ENCODE results near the gene EPN2. TPM values are rescaled to one million over a fixed set of nuclear protein-coding genes. Genes with fewer than 3 reads are reported as not detected.
A peak's percentile ranks its signal among the peaks of the same experiment; 100 is the strongest.
"Not testable (repeated sequence)": the region's sequence is repeated elsewhere in the genome, so short reads cannot be mapped to it uniquely, and the experiment has no call there.

The EPN2 gene
- total RNA-seq, 4 donors from 2014 or later, result 23.9 to 35.1 (median 34.1) TPM

GRCh38 chr17:19271780-19272357, 34.7 kb downstream of the EPN2 start:
- DNase-seq, result no peak
- H3K36me3 ChIP-seq, result no peaks in the 10 kb centered on the region
- H3K4me3 ChIP-seq, result no peak overlapping the region
- H3K4me1 ChIP-seq, result peaks cover 0 to 36% (median 10%) of the 10 kb centered on the region in 4 donors
- no peaks in the 10 kb centered on the region for H3K9me3 ChIP-seq
- H3K27ac ChIP-seq, result peak overlapping the region in 2 of 4 donors; percentile 17 to 38
- H3K27me3 ChIP-seq, result no peaks in the 10 kb centered on the region
- TF ChIP-seq CTCF (IDR thresholded peaks at IDR 0.05) (no peak), POLR2A (IDR thresholded peaks at IDR 0.05) (no peak)

- Histone ChIP-seq H3K4me3 (no peak overlapping the region), H3K4me1 (peaks cover 0 to 27% (median 10%) of the 10 kb centered on the region in 4 donors), H3K27ac (peak overlapping the region in 1 of 4 donors; percentile 6), H3K27me3 (no peaks in the 10 kb centered on the region), H3K9me3 (no peaks in the 10 kb centered on the region), H3K36me3 (no peaks in the 10 kb centered on the region)
- no peak for TF ChIP-seq POLR2A (IDR thresholded peaks at IDR 0.05)
- TF ChIP-seq CTCF (IDR thresholded peaks at IDR 0.05), result no peak
- no peak for DNase-seq
Measured at GRCh38 chr17:19273731-19274130, 36.6 kb downstream of the EPN2 start.

GRCh38 chr17:19274893-19275292, 37.7 kb downstream of the EPN2 start:
- Histone ChIP-seq H3K4me3 (no peak overlapping the region), H3K36me3 (no peaks in the 10 kb centered on the region), H3K4me1 (peaks cover 0 to 16% (median 3%) of the 10 kb centered on the region in 4 donors), H3K9me3 (no peaks in the 10 kb centered on the region), H3K27me3 (no peaks in the 10 kb centered on the region), H3K27ac (no peak overlapping the region)
- TF ChIP-seq CTCF (IDR thresholded peaks at IDR 0.05) (no peak), POLR2A (IDR thresholded peaks at IDR 0.05) (no peak)
- no peak for DNase-seq

GRCh38 chr17:19275457-19276127, 38.4 kb downstream of the EPN2 start:
- Histone ChIP-seq H3K27ac (no peak overlapping the region), H3K9me3 (no peaks in the 10 kb centered on the region), H3K36me3 (no peaks in the 10 kb centered on the region), H3K4me3 (no peak overlapping the region), H3K27me3 (no peaks in the 10 kb centered on the region), H3K4me1 (peaks cover 0 to 9% (median under 1%) of the 10 kb centered on the region in 4 donors)
- DNase-seq, result no peak
- TF ChIP-seq CTCF (IDR thresholded peaks at IDR 0.05), result no peak
- no peak for TF ChIP-seq POLR2A (IDR thresholded peaks at IDR 0.05)

GRCh38 chr17:19278284-19278683, 41.1 kb downstream of the EPN2 start:
- not testable (repeated sequence) for H3K4me1 ChIP-seq, H3K4me3 ChIP-seq, H3K27ac ChIP-seq, H3K27me3 ChIP-seq, H3K9me3 ChIP-seq, H3K36me3 ChIP-seq, DNase-seq

GRCh38 chr17:19278729-19279128, 41.6 kb downstream of the EPN2 start:
- no peak for DNase-seq
- no peaks in the 10 kb centered on the region for H3K27me3 ChIP-seq
- H3K27ac ChIP-seq, result no peak overlapping the region
- H3K4me3 ChIP-seq, result no peak overlapping the region
- peaks cover 0 to 4% (median 1%) of the 10 kb centered on the region in 4 donors for H3K4me1 ChIP-seq
- H3K9me3 ChIP-seq, result no peaks in the 10 kb centered on the region
- H3K36me3 ChIP-seq, result peaks cover 0 to 11% (median 0%) of the 10 kb centered on the region in 3 donors
- TF ChIP-seq CTCF (IDR thresholded peaks at IDR 0.05) (no peak), POLR2A (IDR thresholded peaks at IDR 0.05) (no peak)
